Glutamatergic neuron (in vitro differentiated cells): ENCODE data around the gene GRM4. TPM values are rescaled to one million over a fixed set of nuclear protein-coding genes. Genes with fewer than 3 reads are reported as not detected.

Experiments
- DNase-seq: peaks from one replicate; pipeline ENCODE4 v3.0.0; 2022
- H3K27ac Mint-ChIP-seq: one replicate; pipeline ENCODE4 v1.8.0; 2020; ENCODE audit warnings: mild to moderate bottlenecking, mixed read lengths, inconsistent platforms; ENCODE audit not compliant: unreplicated experiment
- H3K27me3 Mint-ChIP-seq: one replicate; pipeline ENCODE4 v1.8.0; 2020; ENCODE audit warnings: mild to moderate bottlenecking, moderate library complexity, mixed read lengths, inconsistent platforms; ENCODE audit not compliant: unreplicated experiment
- H3K36me3 Mint-ChIP-seq: one replicate; pipeline ENCODE4 v1.8.0; 2020; ENCODE audit warnings: mild to moderate bottlenecking, mixed read lengths, inconsistent platforms; ENCODE audit not compliant: unreplicated experiment
- H3K4me1 Mint-ChIP-seq: one replicate; pipeline ENCODE4 v1.8.0; 2020; ENCODE audit warnings: mild to moderate bottlenecking, low read depth, mixed read lengths, inconsistent platforms; ENCODE audit not compliant: unreplicated experiment
- H3K4me3 Mint-ChIP-seq: one replicate; pipeline ENCODE4 v1.8.0; 2020; ENCODE audit warnings: mild to moderate bottlenecking, mixed read lengths, inconsistent platforms; ENCODE audit not compliant: unreplicated experiment
- H3K9me3 Mint-ChIP-seq: one replicate; pipeline ENCODE4 v1.8.0; 2020; ENCODE audit warnings: mild to moderate bottlenecking, moderate library complexity, mixed read lengths, inconsistent platforms; ENCODE audit not compliant: unreplicated experiment
- CTCF ChIP-seq: fragments of 200-600 bp; sonication (generic); IDR thresholded peaks from one replicate; pipeline ENCODE4 v1.5.0; 2021; ENCODE audit not compliant: partially characterized antibody, unreplicated experiment
- total RNA-seq: library from RNA; stranded (reverse); fragmentation: NEBNext Ultra II Directional; extraction: Animal tissue kit (Norgen Biotek cat#: 25700); gene quantifications from one replicate; pipeline ENCODE4 v1.2.1, GENCODE V29; 2021; ENCODE audit not compliant: unreplicated experiment

The GRM4 gene
- total RNA-seq, 1 donor from 2014 or later, result 119 TPM

- peaks cover 72% of the 10 kb centered on the region for H3K4me1 Mint-ChIP-seq
- H3K4me3 Mint-ChIP-seq, result no peak overlapping the region
- H3K36me3 Mint-ChIP-seq, result peaks cover 5% of the 10 kb centered on the region
- no peak for DNase-seq
- H3K27me3 Mint-ChIP-seq, result peaks cover 23% of the 10 kb centered on the region
- peaks cover 23% of the 10 kb centered on the region for H3K9me3 Mint-ChIP-seq
- no peak for TF ChIP-seq CTCF
- no peak overlapping the region for H3K27ac Mint-ChIP-seq
These were observed 32.4 kb downstream of the GRM4 start for GRCh38 chr6:34113532-34113931.

GRCh38 chr6:34112126-34112525 is 33.8 kb downstream of the GRM4 start:
- Mint-ChIP-seq H3K27me3 (peaks cover 27% of the 10 kb centered on the region), H3K27ac (no peak overlapping the region), H3K9me3 (peaks cover 26% of the 10 kb centered on the region), H3K4me1 (peaks cover 66% of the 10 kb centered on the region), H3K4me3 (no peak overlapping the region), H3K36me3 (peaks cover 5% of the 10 kb centered on the region)
- TF ChIP-seq CTCF, result no peak
- DNase-seq, result no peak

- Mint-ChIP-seq H3K4me3 (no peak overlapping the region), H3K27me3 (peaks cover 28% of the 10 kb centered on the region), H3K4me1 (peaks cover 53% of the 10 kb centered on the region), H3K36me3 (no peaks in the 10 kb centered on the region), H3K27ac (no peak overlapping the region), H3K9me3 (peaks cover 22% of the 10 kb centered on the region)
- TF ChIP-seq CTCF, result no peak
- peak; percentile 12 for DNase-seq
These were observed 35.3 kb downstream of the GRM4 start for GRCh38 chr6:34110610-34111009.

- no peak overlapping the region for H3K27ac Mint-ChIP-seq
- peaks cover 13% of the 10 kb centered on the region for H3K27me3 Mint-ChIP-seq
- H3K9me3 Mint-ChIP-seq, result peaks cover 7% of the 10 kb centered on the region
- no peaks in the 10 kb centered on the region for H3K36me3 Mint-ChIP-seq
- peaks cover 31% of the 10 kb centered on the region for H3K4me1 Mint-ChIP-seq
- H3K4me3 Mint-ChIP-seq, result no peak overlapping the region
- no peak for DNase-seq
- no peak for TF ChIP-seq CTCF
These were observed 37.7 kb downstream of the GRM4 start for GRCh38 chr6:34108176-34108575.

- Mint-ChIP-seq H3K9me3 (peaks cover 5% of the 10 kb centered on the region), H3K27me3 (peaks cover 16% of the 10 kb centered on the region), H3K4me1 (peaks cover 22% of the 10 kb centered on the region), H3K4me3 (no peak overlapping the region), H3K36me3 (no peaks in the 10 kb centered on the region), H3K27ac (no peak overlapping the region)
- DNase-seq, result no peak
- no peak for TF ChIP-seq CTCF
These were observed 39.0 kb downstream of the GRM4 start for GRCh38 chr6:34106900-34107299.
